Measurements from ENCODE around the gene FRMD8. TPM values are rescaled to one million over a fixed set of nuclear protein-coding genes. Genes with fewer than 3 reads are reported as not detected.

FRMD8 gene
- total RNA-seq, 1 donor from 2014 or later, result 121 TPM

DNA sequence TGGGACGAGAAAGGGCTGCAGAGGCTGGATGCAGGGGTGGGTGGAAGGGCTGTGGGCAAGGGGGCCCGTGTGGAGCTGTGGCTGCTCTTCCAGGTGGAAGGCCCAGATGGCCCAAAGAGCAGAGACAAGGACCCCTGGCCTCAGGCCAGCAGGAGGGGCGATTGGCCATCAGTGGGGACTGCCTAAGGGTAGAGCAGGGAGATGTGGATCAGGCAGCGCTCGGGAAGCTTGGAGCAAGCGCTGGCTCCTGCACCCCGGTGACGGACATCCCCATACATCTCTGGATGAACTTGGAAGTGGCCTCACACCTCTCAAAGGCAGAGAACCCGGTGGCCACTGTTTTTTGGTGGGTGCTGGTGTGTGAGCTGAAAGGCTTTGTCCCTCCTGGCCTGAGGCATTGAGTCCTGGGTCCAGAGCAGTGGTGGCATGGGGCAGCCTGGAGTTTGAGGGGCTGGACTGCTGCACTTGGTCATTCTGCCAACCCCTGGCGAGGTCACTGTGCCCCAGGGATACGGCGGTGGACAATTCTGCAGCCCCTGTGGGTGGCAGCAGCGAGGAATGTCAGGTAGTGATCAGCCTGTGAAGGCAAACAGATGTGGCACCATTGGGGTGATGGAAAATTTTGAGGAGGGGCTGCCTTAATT, 5.9 kb downstream of the FRMD8 start:
- no peak for DNase-seq (ENCODE audit: extremely low read depth, low read depth, low spot score)

- DNase-seq (ENCODE audit: extremely low read depth, low read depth, low spot score), result no peak
Measured at GRCh38 chr11:65392899-65393298, 6.5 kb downstream of the FRMD8 start.

- no peak for DNase-seq (ENCODE audit: extremely low read depth, low read depth, low spot score)
Measured at GRCh38 chr11:65393513-65394079, 7.2 kb downstream of the FRMD8 start.

DNA sequence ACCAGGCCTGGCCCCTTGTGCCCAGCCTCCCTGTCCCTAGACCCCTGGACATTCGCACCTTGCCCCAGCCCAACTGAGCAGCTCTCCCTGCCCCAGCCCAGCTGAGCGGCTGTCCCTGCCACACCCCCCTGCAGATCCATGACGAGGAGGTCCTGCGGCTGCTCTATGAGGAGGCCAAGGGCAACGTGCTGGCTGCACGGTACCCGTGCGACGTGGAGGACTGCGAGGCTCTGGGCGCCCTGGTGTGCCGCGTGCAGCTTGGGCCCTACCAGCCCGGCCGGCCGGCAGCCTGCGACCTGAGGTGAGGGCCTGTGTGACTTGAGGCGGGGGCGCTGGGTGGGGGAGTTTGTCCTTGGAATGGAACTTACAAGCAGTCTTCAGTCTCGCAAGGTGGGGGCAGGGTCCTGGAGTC, 7.7 kb downstream of the FRMD8 start:
- DNase-seq (ENCODE audit: extremely low read depth, low read depth, low spot score), result no peak

- DNase-seq (ENCODE audit: extremely low read depth, low read depth, low spot score), result no peak
Measured at GRCh38 chr11:65395961-65396530, 9.6 kb downstream of the FRMD8 start.

GRCh38 chr11:65396769-65397745, 10.6 kb downstream of the FRMD8 start:
- DNase-seq (ENCODE audit: extremely low read depth, low read depth, low spot score), result no peak

DNA sequence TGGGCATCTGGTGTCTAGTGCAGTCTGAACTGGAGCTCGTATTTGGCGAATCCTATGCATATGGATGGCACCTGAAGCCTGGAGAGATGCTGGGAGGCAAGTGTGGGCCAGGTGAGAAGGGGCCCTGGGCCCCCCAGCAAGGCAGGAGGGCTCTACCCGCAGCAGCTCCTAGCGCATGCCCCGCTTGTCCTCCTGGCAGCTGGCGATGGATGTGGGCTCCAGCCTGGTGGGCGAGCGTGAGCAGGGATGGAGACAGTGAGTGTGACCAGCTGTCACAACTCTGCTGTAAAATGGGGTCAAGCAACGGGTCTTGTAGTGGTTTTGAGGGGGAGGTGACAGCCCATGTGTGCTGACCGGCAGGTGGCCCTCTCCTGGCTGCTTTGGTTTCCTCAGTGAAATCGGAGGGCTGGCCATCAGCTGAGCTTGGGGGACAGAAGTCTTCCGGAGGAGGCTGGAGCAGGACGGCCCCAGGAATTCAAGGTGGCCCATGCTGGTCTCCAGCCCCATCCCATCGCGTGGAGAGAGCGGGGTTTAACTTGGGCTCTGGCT, 12.0 kb downstream of the FRMD8 start:
- DNase-seq (ENCODE audit: extremely low read depth, low read depth, low spot score), result no peak

DNA sequence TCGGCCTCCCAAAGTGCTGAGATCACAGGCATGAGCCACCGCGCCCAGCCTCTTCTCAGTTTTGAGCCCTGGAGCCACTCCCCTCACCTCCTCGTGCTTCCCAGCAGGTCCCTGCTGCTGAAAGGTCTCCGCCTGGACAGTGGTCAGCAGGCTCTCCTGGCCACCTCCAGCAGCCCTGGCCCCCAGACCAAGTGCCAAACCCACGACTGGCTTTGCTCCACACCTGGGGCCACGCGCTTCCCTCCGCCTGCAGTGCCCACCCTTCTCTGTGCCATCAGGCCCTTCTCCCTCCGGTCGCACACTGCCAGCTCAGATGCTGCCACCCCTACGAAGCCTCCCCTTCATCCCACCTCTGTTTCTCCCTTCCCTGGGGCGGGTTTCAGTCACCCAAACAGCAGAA, 12.8 kb downstream of the FRMD8 start:
- DNase-seq (ENCODE audit: extremely low read depth, low read depth, low spot score), result no peak

- DNase-seq (ENCODE audit: extremely low read depth, low read depth, low spot score), result no peak
Measured at GRCh38 chr11:65399845-65400244, 13.4 kb downstream of the FRMD8 start.

DNA sequence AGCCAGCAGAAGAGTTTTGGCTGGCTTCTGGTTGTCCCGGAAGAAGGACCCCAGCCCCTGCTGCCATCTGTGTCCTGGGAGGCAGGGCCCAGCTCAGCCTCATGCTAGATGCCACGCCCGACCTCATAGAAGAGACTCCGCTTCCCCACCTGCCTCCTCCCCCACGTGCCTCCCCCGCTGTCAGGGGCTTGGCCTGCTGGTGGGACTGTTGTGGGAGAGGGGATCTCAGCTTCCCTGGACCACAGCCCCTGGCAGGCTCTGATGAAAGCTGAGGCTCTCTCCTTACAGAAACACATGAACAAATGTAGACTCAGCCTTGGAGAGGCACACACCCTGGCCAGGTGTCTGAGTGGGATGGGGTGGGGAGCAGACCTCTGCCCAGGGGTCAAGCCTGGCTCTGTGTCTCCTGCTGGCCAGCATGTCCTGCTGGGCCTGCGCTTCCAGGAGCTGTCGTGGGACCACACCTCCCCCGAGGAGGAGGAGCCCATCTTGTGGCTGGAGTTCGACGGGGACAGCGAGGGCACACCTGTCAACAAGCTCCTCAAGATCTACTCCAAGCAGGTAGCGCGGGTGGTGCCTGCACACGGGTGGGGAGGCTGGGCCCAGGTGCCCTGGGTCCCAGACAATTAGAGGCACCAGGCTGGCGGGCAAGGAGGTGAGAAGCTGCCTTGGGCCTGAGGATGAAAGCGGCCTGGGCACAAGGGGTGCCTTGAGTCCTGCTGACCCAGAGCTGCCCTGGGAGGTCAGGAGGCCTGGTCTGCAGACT, 14.1 kb downstream of the FRMD8 start:
- no peak for DNase-seq (ENCODE audit: extremely low read depth, low read depth, low spot score)

DNA sequence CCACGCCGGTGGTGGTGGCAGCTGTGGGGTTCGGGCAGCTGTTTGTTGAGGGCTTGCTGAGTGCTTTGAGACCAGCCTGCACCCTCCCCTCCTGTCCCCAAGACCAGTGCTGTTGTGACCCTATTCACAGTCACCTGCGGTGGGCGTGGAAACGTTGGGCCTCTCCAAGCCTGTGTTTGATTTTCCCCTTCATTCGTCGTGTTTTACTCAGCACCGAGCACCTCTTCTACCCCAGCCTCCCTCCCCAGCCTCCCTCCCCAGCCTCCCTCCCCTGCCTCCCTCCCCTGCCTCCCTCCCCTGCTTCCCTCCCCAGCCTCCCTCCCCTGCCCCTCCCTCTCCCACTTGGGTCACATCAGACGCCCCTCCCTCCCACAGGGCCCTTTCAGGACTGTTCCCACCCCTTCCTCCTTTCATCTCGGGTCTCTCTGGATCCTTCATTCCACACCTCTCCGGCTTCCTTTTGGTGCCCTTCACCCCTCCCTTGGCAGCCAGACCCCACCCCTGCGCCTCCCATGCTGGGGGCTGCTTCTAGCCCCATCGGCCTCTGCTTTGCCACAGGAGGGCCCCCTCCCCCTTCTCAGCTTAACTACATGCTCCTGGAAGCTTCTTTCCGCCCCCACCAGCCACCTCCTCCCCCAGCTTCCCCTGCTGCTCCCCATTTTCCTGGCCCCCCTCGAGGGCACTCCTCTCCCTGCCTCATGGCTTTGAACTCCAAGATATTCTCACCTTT, 14.8 kb downstream of the FRMD8 start:
- DNase-seq (ENCODE audit: extremely low read depth, low read depth, low spot score), result no peak

DNA sequence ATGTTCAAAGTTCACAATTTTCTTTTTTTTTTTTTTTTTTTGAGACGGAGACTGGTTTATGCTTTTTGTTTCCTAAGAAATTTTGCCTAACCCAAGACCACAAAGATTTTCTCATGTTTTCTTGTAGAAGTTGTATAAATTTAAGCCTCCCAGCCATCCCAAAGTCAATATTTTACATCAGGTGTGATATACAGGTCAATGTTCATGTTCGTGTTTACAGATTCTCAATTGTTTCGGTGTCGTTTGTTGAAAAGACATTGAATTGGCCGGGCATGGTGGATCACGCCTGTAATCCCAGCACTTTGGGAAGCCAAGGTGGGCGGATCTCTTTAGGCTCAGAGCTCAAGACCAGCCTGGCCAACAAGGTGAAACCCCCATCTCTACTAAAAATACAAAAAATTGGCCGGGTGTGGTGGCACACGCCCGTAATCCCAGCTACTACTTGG, 15.4 kb downstream of the FRMD8 start:
- DNase-seq (ENCODE audit: extremely low read depth, low read depth, low spot score), result no peak

DNA sequence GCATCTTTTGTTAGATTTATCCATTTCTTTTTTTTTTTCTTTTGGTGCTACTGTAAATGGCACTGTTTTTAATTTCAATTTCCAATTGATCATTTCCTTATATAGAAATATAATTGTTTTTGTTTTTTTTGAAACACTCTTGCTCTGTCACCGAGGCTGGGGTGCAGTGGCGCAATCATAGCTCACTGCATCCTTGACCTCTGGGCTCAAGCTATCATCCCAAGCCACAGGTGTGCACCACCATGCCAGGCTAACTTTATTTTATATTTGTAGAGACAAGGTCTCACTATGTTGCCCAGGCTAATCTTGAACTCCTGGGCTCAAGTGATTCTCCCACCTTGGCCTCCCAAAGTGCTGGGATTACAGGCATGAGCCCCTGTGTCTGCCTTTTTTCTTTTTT, 16.4 kb downstream of the FRMD8 start:
- DNase-seq (ENCODE audit: extremely low read depth, low read depth, low spot score), result no peak

DNA sequence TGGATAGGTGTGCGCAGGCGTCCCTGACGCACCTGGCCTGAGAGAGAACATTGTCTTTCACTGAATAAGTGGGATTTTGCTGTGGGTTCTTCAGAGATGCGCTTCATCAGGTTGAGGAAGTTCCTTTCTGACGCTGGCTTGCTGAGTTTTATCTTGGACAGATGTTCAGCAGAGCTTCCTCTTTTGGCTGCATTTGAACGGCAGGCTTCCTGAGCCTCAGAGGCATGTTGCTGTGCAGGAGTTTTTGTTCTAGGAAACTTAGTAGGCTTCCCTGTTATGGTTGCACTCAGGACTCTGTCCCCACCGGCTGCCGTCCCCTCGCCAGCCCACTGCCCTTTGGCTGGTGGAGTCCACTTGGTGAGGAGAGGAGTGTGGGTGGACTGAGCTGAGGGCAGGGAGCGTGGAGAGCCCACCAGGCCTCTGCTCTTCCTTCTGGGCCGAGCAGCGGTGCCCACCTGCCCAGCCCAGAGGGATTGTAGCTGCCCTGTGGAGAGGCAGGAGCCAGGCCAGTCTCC, 17.2 kb downstream of the FRMD8 start:
- no peak for DNase-seq (ENCODE audit: extremely low read depth, low read depth, low spot score)

DNA sequence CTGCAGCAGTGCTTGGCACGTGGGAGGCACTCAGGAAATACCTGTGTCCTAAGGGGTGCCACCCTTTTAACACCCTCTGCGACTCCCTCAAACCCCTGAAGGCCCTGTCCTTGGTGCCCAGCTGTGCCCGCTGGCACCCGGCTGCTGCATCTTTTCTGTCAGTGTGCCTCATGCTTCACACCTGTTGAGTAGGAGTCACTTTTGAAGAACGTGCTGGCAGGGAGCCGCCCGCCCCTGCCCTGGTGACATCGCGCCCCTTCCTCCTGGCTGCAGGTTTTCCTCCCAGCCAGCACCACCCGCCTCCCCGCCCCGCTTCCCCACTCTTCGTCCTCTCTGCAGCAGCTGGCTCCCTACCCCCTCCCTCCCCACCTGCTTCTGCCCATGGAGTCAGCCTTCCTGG, 17.8 kb downstream of the FRMD8 start:
- DNase-seq (ENCODE audit: extremely low read depth, low read depth, low spot score), result no peak

DNA sequence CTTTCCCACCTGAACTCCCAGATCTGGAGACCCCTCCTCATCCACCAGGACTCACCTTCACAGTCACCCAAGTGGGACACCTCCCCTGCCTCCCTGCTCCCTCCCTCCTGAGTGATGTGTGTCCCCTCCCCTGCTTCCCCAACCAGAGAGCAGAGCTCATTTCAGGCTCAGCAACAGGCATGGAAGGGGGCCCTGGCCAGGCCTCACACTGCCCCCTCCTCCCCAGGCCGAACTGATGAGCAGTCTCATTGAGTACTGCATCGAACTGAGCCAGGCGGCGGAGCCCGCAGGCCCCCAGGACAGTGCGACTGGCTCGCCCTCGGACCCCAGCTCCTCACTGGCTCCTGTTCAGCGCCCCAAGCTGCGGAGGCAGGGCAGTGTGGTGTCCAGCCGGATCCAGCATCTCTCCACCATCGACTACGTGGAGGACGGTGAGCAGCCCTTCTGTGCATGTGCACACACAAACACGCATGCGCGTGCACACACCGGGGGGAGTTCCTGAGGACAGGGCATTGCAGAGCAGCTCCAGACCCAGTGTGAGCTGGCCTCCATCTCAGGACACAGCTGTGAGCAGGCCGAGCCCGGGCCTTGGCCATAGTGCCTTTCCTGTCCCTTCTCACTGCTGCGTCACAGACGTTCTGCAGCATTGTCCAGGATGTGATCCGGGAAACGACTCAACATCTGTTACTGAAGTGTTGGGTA, 18.4 kb downstream of the FRMD8 start:
- DNase-seq (ENCODE audit: extremely low read depth, low read depth, low spot score), result no peak

DNA sequence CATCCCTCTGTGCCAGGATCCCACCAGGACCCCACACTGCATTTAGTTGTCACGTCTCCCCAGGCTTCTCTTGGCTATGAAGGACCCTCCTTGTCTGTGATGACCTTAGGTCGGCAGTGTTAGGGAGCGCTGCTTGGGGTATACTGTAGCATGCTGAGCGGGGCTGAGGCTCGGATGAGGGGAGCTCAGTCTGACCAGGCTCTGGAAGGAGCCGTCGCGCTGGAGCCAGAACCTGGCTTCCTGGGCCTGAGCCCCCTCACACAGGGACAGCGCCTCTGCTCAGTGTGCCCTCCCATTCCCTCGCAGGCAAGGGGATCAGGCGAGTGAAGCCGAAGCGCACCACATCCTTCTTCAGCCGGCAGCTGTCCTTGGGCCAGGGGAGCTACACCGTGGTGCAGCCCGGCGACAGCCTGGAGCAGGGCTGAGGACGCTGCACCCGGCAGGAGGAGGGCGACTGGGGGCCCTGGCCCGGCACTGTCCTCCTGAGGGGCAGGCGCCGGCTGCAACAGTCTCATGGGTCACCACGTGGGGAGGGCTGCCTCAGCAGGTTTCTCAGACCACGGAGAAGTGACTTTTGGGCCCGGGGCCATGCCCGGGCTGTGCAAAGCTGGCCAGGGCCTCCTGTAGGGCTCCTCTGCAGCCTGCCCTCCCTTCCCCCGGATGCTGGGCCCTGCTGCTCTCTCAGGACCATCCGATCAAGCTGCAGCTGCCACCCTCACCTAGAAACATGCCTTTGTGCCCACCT, 24.7 kb downstream of the FRMD8 start:
- DNase-seq (ENCODE audit: extremely low read depth, low read depth, low spot score), result no peak

DNA sequence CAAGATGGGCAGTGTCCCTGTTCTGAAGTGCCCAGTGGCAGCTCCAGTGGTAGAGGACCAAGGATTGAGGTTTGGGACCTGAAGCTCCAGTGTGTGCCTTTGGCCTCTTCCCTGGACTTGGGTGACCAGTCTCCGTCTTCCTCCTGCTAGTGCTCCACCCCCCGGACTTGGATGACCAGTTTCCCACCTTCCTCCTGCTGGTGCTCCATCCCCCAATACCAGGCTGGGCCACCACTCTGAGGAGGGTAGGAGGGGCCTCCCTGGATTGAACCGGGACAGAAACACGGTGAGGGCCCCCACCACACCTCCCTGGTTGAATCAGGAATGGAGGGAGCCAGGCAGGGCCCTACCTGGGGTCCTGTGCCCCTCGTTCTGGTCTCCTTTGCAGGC, 25.2 kb downstream of the FRMD8 start:
- DNase-seq (ENCODE audit: extremely low read depth, low read depth, low spot score), result no peak
